GM18520 (cell line): ENCODE data around the gene SLC2A13.
"Not testable (repeated sequence)": the region's sequence is repeated elsewhere in the genome, so short reads cannot be mapped to it uniquely, and the experiment has no call there.

Source experiments
- ATAC-seq: cut with Tn5 transposase; IDR thresholded peaks from one replicate; pipeline ENCODE4 v1.9.1; 2021; ENCODE audit not compliant: unreplicated experiment

SLC2A13 gene

DNA sequence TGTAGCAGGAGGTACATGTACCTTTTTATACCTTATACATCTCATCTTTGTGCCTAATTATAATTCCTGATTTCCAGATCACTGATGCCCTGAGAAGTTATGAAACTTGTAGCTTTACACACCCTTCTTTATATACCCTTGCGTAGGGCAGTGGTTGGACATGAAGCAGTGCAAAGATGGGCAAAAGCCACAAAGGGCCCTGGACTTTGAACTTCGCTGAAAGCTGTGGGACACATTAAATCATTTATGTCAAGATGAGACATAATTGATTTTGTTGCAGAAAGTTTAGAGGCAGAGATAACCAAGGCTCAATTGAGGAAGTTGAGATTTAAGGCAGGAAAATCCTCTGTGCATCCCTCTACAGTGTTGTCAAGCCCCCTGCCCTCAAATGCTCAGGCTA, 170.0 kb downstream of the SLC2A13 start:
- ATAC-seq = no peak

DNA sequence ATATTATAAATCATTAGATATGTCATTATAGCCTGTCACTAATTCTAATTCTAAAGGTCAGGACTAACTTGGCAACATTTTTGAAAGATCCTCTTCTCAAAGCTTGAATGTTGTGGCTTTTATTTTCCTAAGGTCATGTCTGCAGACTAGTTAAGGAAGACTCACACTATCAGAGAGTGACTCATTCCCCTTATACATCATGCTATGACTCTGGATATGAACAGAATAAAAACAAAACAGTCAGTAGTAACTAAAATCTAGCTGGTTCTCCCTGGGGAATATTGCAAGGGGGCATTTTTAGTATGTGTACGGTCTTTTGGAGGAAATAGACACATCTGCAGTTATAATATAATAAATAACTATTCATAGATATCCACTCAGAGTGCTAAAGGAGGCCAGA, 170.6 kb downstream of the SLC2A13 start:
- ATAC-seq = no peak

DNA sequence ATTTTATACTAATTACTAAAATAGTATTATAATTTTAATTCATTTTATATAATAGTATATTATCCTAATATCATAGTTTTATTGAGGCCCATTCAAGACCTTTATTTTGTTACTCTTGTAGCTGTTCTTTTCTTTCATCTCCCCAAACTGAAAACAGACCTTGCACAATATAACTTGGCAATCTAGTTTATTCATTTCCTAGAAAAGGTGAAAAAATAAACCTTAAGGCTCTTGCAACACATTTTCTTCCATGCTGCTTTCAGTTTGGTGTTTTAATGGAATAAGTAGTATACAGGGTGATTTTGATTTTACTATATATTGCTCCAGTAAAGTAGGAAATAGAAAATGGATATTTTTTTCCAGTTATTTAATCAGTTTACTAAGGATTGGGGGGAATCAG, 174.0 kb downstream of the SLC2A13 start:
- no peak for ATAC-seq

DNA sequence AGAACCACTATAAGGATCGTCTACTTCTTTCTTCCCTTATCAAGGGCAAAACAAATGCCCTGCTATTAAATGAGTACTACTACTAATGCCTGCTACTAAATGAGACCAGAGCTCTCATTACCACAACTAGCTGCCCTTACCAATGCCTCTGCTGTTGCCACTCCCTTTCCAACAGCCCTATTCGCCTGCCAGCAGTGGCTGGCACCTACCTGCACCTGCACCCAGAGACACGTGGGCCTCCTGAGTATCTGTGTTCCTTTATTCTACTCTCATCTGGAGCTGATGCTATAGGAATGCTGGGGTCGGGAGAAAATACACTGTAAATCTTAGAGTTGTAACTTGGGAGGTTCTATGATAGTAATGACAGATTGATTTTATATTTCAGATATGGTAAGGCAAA, 174.7 kb downstream of the SLC2A13 start:
- no peak for ATAC-seq

DNA sequence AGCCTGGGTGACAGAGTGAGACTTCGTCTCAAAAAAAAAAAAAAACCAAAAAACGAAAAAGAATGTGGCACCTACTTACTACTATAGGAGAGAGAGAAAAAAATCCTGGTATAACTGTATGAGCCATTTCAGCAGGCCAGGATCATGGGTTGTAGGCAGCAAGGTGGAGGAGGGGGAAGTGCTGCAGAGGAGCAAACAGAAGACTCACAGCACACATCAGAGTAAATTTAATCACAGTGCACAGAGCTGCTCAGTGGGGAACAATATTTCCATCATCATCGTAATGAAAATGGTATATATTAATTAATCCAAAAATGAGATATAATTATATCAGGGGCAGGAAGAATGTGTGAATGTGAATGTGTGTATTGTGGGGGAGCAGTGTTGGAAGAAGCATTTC, 175.8 kb downstream of the SLC2A13 start:
- ATAC-seq = no peak

DNA sequence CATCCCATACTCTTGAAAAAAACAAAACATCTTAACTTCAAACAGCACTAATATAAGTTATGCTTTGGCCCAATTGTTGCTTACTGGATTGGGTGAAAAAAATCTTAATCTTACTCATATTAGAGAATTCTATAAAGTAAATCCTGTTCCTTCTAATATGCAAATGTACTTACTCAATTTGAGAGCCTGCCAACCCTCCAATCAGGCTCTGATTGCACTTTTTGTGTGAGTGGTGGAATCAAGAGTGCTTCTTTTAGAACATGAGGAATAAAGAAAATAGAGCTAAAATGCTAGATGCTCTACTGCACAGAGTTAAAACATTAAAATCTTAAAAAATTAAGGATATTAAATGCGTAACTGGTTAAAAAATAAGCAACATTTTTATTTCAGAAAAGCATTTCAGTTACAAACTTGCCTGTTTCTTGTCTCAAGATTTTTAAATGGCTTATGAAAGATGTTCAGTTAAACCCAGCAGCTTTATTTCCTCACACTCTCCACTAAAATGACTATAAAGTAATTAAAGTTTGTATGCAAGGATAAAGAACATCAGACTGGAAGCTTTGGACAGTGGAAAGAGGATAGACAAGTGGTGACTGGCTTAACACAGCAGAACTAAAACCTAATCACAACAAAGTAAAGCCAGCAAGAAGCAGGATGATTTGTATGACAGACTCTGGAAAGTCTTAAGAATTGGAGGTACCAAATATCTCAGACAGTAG, 177.5 kb downstream of the SLC2A13 start:
- no peak for ATAC-seq

DNA sequence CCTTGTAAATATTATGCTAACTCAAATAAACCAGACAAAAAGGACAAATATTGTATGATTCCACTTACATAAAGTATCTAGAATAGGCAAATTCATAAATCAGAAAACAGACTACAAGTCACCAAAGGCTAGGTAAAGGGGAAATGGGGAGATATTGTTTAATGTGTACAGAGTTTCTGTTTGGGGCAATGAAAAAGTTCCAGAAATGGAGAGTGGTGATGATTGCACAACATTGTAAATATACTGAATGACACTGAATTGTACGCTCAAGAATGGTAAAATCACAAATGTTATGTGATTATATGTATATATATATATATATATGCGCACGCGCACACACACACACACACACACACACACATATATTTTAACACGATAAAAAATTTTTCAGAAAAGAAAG, 182.5 kb downstream of the SLC2A13 start:
- no peak for ATAC-seq

DNA sequence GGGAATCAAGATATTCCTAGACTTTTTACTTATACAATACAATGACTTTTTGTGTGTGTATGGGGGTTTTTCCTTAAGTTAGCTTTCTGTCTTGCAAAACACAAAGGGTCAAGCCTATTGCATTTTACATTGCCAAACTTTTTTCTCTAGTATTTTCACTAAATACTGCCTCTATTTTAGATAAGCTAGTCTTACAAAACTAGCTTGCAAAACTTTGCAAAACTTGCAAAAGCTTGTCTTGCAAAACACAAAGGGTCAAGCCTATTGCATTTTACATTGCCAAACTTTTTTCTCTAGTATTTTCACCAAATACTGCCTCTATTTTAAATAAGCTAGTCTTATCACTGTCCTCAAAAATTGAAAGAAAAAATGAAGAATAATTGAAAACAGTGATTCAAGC, 183.3 kb downstream of the SLC2A13 start:
- ATAC-seq = not testable (repeated sequence)

DNA sequence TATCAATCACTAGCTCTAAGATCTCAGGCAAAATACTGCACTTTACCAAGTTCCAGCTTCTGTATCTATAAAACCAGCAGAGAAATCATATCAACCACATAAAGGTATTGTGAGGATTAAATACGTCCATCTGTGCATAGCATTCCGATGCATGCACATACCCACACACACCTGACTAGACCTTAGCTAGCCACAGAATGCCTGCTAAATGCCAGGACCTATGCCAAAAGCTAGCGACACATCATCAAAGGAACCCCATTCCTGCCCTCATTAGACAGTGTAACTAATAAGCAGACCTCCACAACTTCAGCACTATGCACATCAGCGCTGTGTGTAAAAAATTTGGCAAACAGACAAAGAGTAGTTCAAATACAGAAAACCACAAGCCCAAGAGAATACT, 185.2 kb downstream of the SLC2A13 start:
- no peak for ATAC-seq

DNA sequence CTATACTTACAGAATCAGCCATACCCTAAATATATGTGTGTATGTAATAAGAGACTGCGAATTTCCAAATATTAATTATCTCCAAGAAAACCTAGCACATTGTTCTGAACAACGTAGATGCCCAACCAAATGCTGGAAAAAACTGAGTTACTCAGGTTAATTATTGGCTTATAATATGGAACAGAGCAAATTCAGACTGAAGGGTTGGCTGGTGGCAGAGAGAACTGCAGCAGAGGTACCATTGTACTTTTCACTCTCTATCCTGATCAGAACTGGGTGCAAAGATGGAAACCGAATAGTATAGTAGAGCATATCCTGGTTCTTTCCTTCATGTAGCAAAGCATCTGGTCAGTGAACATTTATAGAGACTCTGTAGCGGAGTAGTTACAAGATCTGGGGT, 185.7 kb downstream of the SLC2A13 start:
- ATAC-seq = no peak

DNA sequence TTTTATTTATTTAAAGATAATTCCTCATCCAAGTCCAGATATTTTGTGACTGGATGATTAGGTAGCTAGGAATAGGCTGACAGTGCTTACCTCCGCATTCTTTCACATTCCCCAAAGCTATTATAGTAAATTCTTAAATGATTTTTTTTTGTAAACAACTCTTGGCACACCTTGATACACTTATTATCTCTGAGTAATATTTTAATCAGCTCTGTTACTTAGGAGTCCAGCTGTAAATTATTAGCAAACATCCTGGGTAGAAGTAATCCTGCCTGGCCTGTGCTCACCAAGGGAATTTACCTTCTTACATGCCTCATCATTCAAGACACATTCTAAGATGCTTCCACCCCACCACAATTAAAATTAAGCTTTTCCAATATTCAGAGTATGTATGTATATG, 186.1 kb downstream of the SLC2A13 start:
- ATAC-seq = no peak

DNA sequence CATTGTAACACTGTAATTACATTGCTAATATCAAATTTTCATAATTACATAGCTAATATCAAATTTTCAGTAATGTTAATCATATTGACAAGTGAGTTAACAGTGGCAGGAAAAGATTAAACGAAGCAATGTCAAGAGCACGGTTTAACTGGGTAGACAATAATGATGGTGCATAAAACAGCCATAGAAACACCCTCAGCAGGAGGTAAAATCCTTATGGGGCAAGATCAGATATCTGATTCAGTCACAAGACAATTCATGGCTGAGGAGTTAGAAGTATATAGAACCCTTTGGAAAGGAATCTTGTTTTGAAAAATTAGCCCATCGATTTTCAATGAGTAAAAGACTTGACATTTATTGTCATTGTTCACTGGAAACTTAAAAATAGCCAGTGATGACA, 190.6 kb downstream of the SLC2A13 start:
- no peak for ATAC-seq

DNA sequence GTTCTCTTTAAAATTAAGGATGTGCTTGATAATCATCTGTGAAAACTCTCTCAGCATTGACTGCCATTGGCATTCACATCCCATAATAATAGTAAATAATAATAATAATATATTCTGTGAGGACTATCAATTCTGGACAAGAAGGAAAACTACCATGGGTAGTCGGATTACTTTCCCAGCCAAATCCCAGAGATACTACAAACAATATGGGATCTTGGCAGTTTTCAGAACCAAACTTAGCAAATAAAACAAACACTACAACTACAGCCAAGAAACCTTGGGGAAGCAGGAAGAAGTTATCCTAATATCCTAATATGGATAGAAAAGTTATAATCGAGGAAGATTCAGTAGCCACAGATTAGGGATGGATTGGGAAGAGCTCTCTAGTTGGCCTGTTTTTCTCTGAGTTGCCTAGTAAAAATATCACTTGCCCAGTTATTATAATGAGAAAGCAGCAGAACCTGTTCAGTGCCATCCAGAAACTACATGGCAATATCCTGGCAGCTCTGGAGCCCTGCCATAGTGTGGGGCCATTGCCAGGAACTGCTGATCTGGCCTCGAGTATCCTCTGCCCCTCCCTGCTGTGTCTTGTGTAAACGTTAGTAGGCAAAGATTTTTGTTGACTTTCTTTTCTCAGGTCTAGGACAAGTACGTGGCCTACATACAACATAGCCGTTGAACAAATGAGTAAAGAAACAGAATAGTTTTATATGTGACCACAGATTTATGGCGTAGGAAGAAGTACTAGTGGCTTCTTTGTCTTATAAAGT, 193.5 kb downstream of the SLC2A13 start:
- no peak for ATAC-seq

DNA sequence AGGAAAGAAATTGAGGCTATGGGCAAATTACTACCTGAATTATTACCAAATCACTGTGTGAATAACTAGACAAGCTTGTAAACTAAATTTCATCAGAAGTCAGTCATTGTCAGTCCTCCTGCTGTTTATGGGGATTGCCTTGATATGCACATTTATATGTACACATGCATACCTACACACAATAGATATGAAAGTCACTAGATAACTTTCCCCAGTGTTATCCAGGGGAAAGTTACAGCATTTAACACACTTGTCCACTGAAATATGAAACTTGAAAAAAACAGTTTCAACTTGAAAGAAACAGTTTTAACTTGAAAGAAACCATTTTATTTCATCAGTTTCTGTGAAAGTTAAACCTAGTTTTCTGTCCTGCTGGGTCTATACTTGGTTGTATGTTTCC, 199.6 kb downstream of the SLC2A13 start:
- ATAC-seq = no peak

DNA sequence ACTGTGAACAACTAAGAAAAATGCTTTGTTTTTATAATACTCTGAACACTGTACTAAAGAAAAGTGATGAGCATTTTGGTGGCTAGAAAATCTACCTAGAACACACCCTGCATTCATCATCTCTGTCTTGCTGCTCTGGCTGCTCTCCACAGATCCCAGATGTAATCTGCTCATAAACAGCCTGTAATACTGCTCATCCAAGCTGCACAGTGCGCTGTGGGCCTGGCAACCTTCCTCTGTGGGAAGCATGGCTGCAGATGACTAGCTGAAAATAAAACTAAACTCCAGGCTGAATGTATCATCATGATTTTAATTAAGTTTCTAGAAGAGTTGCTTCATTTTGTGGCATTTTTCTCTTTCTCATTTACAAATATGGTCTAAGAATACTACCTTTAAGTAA, 200.7 kb downstream of the SLC2A13 start:
- no peak for ATAC-seq

DNA sequence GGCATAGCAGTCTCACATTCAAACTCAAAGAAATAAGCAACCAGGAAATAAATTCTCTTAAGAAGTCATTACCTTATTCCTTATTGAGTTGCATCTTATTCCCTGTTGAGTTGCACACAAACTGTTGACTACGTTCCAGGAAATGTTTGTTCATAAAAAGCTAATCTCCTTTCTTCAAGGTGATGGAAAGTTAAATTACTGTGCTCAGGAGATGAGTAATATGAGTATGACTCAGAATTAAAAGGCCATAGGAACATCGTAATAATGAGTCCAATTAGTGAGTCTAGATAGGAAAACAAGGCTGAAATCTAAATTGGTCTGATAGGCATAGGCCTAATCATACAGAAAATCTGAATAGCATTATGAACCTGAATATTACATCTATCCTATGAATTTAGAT, 203.1 kb downstream of the SLC2A13 start:
- no peak for ATAC-seq

DNA sequence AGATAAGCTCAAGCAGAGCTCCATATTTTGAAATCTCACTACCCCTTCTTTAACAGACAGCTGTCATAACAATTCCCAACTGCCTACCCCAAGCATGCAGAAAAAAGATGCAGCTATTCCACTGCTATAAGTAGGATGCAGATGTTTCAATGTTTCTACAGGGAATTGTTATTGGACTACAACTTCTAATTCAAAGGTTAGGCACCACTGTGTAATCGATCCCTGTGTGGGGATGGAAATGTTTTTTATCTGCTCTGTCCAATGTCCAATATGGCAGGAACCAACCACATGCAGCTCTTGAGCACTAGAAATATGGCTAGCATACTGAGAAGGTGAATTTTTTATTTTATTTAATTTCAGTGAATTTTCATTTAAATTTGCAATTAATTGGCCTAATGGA, 208.6 kb downstream of the SLC2A13 start:
- ATAC-seq = no peak

DNA sequence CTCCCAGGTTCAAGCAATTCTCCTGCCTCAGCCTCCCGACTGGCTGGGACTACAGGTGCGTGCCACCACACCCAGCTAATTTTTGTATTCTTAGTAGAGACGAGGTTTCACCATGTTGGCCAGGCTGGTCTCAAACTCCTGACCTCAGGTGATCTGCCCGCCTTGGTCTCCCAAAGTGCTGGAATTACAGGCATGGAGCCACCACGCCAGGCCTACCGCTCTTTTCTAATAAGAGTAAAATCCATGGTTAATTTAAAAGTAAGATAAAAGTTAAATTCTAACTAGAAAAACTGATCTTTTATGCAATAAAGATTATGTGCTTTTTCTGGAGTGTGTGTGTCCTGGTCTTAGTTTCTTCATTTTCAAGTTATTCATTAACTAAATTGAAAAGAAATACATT, 212.5 kb downstream of the SLC2A13 start:
- ATAC-seq = not testable (repeated sequence)

DNA sequence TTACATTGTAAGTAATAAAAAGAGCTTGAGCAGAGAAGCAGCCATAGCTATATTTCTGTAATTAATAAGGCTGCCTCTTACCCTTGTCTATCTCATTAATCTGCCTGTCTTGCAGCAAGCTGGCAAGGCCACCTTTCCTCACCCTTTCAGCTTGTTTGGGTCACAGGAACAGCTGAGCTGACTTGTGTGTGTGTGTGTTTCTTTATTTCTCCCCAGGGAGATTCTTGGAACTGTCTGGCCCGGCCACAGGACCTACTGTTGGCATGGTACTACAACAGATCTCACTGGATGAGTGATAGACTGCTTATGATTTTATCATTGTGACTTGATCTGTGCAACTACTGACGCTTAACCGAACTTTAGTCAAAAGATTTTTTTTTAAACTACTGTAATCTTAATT, 213.7 kb downstream of the SLC2A13 start:
- no peak for ATAC-seq

DNA sequence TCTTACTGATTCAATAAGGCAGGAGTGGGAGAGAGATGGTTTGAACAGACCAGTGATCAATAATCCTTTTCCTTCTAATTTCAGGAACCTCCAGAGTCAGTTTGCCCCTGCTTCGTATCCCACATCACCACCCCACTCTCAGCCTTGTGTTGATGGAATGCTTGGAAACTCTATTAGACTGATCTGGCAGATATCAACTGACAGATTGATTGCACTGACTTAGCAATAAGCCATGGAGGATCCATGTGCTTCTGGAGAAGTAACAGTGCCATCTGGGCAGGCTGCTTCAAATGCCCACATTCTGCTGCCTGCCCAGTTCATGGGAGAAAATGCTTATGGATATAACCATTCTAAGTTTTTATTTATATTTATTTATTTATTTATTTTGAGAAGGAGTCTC, 218.0 kb downstream of the SLC2A13 start:
- ATAC-seq = no peak

DNA sequence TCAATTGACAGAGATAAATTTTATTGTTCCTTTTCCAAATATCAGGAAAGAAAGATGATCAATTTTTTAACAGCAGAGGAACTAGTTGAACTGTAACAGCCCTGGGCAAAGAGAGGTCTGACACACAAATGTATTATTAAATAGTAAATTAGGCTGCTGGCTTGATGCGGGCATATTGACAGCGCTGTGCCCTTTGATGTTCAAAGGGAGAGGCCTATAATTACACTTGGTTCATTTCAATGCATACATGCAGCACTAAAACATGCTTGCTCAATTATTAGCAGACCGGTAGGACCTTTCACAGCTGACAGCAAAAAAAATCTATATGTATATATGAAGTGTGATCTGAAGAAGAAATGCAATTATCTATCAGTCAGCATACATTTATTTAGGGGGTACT, 219.8 kb downstream of the SLC2A13 start:
- ATAC-seq = no peak

DNA sequence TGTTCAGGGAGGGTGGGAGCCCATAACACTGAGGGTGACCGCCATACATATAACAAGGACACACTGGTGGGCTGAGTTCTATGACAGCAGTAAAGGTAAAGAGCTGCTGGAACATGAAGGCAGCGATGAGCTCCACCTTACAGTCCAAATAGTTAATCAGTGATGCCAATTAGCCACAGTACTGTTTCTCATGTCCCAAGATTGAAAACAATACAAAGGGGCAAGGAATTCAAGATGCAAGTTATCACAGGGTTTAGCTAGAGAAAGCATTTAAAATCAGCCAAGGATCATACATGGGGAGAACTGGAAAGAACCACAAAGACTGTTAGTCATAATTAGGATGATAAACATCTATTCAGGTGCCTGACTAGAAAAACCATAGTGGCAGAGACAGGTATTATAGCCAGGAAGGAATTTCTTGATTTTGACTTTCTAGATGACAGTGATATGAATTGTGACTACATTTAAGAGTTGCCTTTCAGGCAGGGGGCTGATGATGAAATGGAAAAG, 221.2 kb downstream of the SLC2A13 start:
- no peak for ATAC-seq

DNA sequence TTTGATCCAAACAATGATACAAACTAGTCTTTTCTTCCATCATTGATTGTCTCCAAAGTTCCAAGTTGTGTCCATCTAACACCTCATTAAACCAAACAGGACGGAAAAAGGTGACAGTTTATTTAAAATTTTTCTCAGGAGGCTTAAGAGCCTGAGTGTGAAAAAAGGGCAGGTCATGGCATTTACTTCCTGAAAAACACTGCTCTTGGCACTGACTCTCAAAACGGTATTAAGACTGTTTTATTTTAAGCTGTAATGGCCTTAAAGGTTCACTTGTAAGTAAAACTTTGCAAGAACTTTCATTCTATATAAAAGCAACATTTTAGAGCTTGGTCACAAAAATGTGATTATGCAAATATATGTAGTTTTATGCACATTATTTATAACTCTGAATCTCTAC, 222.5 kb downstream of the SLC2A13 start:
- no peak for ATAC-seq
